Measurements from ENCODE around the gene MAMDC4.

MAMDC4 gene

DNA sequence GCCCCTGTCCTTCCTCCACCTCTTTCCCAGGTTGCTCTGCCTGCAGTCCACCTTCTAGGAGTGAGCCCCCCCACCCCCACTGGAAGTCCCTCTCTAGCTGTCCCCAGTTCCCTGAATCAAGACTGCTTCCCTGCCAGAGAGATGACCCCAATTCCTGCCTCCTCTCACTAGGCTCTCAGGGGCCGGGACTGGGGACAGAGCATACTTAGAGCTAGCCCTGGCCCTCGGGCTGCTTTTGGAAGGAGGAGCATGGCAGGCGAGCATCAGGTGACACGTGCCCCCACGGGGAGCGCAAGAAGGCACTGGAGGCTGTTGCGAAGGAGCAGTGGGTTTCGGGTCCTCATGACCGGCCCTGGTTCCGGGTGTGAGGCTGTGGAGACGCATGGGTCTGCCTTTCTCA is 43.9 kb downstream of the MAMDC4 start:
- FAIRE-seq, result no peak

DNA sequence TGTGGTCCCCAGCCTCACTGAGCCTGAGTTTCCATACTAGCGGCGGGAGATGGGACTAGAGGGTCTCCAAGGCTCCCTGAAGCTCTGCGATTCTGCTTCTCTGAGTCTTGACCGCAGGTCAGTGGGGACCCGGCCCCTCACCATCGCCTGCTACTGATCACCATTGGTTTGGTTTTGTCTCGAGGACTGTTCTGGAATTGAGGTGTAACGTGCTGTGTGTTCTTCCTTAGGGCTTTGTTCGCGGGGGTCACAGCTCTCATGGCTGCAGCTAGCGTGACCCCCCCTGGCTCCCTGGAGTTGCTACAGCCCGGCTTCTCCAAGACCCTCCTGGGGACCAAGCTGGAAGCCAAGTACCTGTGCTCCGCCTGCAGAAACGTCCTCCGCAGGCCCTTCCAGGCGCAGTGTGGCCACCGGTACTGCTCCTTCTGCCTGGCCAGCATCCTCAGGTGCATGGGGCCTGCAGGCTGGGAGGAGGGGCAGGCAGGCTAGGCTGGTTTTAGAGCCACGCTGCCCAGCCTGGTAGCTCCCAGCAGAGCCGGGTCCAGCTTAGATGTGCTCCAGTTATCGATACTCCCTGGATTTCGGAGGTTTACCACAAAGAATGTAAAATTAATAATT is 46.4 kb downstream of the MAMDC4 start:
- no peak for FAIRE-seq

DNA sequence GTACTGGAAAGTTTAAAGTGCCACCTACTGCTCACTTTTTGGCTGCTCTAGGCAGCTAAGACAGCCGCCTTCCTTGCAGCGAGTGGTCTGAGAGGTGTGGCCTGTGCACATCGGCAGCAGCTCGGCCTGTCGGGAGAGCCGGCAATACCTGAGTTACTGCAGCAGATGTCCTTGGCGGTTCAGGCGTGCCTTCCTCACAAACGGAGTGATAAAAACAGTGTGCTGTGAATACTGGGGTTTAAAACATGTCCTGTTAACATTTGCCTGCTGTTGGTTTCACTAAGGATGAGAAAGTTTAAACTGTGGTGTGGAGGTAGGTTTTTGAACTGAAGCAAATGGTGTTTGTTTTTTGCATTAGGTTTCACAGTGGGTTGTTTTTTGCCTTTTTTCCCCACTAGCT is 47.0 kb downstream of the MAMDC4 start:
- no peak for FAIRE-seq

DNA sequence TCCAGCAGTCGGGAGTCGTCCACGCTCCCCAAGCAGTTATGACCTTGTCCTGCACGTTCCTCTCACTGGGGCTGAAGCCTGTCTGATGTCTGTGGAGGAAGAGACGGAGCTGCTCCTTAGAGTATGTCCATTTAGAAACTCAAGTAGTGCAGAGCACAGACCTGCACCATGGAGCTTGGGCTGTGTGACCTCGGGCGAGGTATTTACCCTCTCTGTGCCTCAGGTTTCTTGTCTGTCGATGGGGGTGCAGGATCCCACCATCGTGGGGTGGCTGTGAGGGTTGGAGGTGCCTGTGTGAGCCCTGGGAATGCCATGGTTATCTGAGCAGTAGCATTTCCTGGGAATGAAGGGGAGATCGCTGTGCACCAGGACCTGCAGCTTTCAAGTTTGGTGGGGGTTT is 48.4 kb downstream of the MAMDC4 start:
- no peak for FAIRE-seq

DNA sequence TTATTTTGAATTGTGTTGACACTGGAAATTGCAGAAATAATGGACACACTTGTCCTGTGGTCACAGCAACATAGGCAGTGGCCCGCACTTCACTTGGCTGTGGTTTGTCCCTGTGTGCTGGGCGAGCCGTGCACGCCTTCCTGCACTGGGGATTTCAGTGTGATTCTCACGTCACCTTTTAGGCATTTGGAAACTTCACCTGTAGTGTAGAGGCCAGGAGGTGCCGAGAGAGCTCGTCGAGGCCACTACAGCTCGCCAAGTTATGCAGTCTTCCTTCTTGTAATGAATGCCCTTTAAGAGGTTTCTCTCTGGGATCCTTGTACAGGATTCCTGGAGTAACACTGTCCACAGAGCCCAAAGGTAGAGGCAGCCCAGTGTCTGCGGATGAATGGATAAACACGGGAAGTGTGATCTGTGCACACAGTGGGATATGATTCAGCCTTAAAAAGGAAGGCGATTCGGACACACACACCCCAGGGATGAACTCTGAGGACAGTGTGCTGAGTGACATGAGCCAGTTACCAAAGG is 48.9 kb downstream of the MAMDC4 start:
- FAIRE-seq, result no peak

DNA sequence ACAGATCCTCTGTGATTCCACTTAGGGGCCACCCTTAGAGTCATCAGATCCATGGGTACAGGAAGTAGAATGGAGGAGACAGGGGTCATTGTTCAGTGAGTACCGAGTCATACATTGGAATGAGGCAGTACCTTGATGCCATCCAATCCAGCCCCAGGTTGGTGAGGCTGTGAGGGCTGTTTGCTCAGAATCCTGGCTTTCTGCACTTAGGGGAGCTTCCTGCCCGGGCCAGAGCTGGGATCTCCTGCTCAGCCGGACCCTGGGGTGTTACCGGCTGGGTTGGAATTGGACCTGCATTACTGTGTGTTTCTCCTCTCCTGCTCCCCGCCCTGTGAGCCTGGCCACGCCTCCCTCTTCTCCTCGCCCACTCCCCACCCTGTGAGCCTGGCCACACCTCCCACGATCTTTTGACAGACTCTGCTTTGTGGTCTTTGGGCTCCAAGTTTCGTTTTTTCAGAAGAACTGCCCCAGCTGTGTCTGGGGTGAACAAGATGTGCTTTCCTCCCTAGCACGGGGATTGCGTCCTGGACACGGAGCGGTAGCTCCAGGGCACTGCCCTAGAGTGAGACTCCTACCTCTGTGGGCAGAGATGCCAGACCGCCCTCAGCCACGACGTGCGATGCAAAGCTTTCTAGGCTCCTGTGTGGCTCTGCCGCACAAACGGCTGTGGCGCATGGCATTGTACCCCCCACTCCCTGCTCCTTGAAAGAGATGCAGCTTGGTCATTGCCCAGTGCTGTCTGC is 49.5 kb downstream of the MAMDC4 start:
- FAIRE-seq, result no peak

DNA sequence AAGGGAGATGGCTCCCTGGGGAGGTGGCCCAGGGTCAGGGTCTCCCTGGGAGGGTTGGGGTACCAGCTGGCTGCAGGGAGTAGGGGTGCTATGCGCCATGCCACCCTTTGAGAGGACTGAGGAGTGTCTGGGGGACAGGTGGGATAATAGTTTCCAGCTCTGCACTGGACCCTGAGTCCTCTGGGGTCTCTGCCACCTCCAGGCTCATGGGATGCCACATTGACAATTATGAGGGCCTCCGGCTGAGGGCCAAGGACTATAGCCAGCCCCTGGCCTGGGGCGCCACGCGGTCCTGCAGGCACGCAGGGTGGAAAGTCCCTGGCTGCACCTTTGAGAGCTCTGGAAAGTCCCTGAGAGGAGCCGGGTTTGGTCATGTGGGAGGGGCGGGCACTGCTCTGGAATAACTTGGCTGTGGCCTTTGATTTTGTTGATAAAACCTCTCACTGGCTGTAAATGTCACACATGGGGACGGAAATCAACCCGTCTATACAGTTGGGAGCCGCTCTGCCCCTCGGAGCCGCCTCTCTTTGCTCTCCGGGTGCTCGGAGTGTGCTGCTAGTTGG is 50.2 kb downstream of the MAMDC4 start:
- FAIRE-seq, result no peak

DNA sequence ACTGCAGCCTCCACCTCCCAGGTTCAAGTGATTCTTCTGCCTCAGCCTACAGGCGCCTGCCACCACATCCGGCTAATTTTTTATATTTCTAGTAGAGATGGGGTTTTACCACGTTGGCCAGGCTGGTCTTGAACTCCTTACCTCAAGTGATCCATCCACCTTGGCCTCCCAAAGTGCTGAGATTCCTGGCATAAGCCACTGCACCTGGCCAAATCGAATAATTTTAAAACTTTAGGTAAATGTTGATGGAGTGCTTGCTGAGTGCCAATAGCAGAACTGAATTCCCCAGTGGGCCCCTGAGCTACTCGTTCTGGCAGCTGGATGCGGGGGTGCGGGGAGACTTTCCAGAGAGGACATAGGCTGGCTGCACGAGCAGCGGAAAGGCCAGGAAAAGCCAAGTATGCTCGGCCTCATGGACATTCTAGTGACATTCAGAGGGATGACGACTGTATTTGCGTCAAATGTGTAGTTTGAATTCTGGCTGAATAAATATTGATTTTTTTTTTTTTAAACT is 51.0 kb downstream of the MAMDC4 start:
- no peak for FAIRE-seq

DNA sequence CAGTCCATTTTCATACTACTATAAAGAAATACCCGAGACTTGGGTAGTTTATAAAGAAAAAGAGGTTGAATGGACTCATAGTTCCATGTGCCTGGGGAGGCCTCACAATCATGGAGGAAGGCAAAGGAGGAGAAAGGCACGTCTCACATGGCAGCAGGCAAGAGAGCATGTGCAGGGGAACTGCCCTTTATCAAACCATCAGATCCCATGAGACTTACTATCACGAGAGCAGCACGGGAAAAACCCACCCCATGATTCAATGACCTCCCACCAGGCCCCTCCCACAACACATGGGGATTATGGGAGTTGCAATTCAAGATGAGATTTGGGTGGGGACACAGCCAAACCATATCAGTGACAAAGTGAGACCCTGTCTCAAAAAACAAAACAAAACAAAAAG is 54.1 kb downstream of the MAMDC4 start:
- no peak for FAIRE-seq

DNA sequence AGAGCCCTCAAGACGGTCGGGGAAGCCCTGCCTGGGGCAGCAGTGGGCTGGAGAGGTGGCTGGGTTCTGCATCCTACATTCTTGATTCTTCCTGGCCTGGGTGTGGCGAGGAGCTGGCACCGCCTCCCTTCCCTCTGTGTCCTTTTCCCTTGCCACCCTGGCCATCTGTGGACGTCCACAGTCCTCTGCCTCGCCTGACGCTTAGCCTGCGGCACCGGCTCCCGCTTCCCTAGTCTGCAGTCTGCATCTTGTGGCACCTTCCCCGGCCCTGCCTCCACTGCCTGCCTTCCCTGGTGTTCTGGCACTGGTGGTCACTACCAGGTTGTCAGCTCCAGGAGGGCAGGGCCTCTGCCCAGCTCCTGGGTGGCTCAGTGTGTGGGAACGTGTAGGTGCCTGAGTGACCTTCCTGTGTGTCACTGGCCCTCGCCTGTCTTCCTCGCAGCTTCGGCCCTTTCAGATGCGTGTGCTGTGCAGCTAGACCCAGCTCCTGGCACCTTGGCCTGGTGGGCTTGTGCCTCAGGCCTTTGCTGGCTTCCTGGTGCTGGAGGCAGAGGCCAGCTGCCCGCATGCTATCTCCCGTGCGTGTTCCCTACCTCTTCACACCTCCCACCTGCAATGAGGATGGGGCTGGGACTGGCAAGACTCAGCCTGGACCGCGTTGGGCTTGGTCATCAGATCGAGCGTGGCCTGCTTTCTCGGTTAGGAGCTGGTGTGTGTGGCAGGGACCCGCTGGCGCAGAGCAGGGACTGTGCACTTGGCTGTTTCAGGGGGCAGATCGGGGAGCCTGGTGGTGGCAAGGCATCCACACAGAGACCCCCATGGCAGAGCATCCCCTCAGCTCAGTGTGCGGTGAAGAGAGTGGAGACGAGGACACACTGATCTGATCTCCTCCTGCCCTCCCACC is 55.1 kb downstream of the MAMDC4 start:
- FAIRE-seq, result no peak

All from A204.1 (cell line).